HEK293 (cell line): Measurements from ENCODE around the gene FOXO1.

Source experiments
- CTCF ChIA-PET: fragments of 350-600 bp; formaldehyde crosslinking; extraction: SDS; loops from one replicate; lab custom pipeline; 2021; ENCODE audit warnings: antibody characterized with exemption; lab: Yijun Ruan, JAX
- POLR2A ChIA-PET: fragments of 300-600 bp; formaldehyde crosslinking; extraction: SDS; loops from one replicate; lab custom pipeline; 2020; ENCODE audit warnings: antibody characterized with exemption, inconsistent platforms; lab: Yijun Ruan, JAX
- H3K27ac ChIP-seq: fragments of 200-500 bp; sonication (Bioruptor generic); 2 replicates; pipeline ENCODE4 v1.5.1; 2014; ENCODE audit warnings: low read depth, low read length, control low read depth, inconsistent platforms; ENCODE audit errors: extremely low read depth
- H3K36me3 ChIP-seq, 2 experiments: fragments of 200-500 bp in 1 of 2; sonication (Bioruptor generic) in 1 of 2; 1 replicate in 1 of 2; 2 replicates in 1 of 2; pipeline ENCODE4 v1.5.1; 2014 to 2017; ENCODE audit warnings: inconsistent platforms in 2 of 2, low read length in 2 of 2; ENCODE audit not compliant: control insufficient read depth in 2 of 2, insufficient read depth in 1 of 2
- H3K4me1 ChIP-seq: fragments of 200-500 bp; sonication (Bioruptor generic); 2 replicates; pipeline ENCODE4 v1.5.1; 2014; ENCODE audit warnings: mild to moderate bottlenecking, low read length, inconsistent platforms; ENCODE audit not compliant: control insufficient read depth, insufficient read depth
- H3K4me3 ChIP-seq: 2 replicates; pipeline ENCODE4 v1.5.1; 2011; ENCODE audit warnings: low read depth, mild to moderate bottlenecking, control low read depth, low read length, moderate library complexity
- H3K9me3 ChIP-seq: fragments of 200-500 bp; sonication (Bioruptor generic); 2 replicates; pipeline ENCODE4 v1.5.1; 2014; ENCODE audit warnings: low read depth, low read length, inconsistent platforms; ENCODE audit not compliant: control insufficient read depth, insufficient read depth
- IKZF3 ChIP-seq: fragments of 450-650 bp; IDR thresholded peaks from 2 replicates; pipeline ENCODE4 v1.5.0; 2018; ENCODE audit warnings: missing biosample characterization, mild to moderate bottlenecking, missing genetic modification characterization, moderate library complexity
- OSR2 ChIP-seq: fragments of 450-650 bp; formaldehyde crosslinking; IDR thresholded peaks from 2 replicates; pipeline ENCODE4 v1.5.1; 2016; ENCODE audit warnings: missing biosample characterization, missing genetic modification characterization
- SP3 ChIP-seq: fragments of 450-650 bp; formaldehyde crosslinking; IDR thresholded peaks from 2 replicates; pipeline ENCODE4 v1.5.1; 2016; ENCODE audit warnings: missing biosample characterization, missing genetic modification characterization
- ZBTB7A ChIP-seq: fragments of 450-650 bp; formaldehyde crosslinking; IDR thresholded peaks from 2 replicates; pipeline ENCODE4 v1.5.1; 2016; ENCODE audit warnings: low read depth, missing biosample characterization, missing genetic modification characterization
- ZNF169 ChIP-seq: fragments of 450-650 bp; formaldehyde crosslinking; IDR thresholded peaks from 2 replicates; pipeline ENCODE4 v1.5.1; 2016; ENCODE audit warnings: missing biosample characterization, missing genetic modification characterization
- ZNF174 ChIP-seq: fragments of 450-650 bp; formaldehyde crosslinking; IDR thresholded peaks from 2 replicates; pipeline ENCODE4 v1.5.0; 2017; ENCODE audit warnings: missing biosample characterization, mild to moderate bottlenecking, missing genetic modification characterization
- ZNF341 ChIP-seq: fragments of 450-650 bp; formaldehyde crosslinking; IDR thresholded peaks from 2 replicates; pipeline ENCODE4; 2016; ENCODE audit warnings: low read depth, missing biosample characterization, missing genetic modification characterization
- ZNF350 ChIP-seq: fragments of 450-650 bp; formaldehyde crosslinking; IDR thresholded peaks from 2 replicates; pipeline ENCODE4 v1.5.0; 2017; ENCODE audit warnings: missing biosample characterization, mild to moderate bottlenecking, missing genetic modification characterization
- ZNF366 ChIP-seq: fragments of 450-650 bp; formaldehyde crosslinking; conservative IDR thresholded peaks from 2 replicates; pipeline ENCODE4 v1.5.1; 2016; ENCODE audit warnings: missing biosample characterization, missing genetic modification characterization
- ZNF560 ChIP-seq: fragments of 450-650 bp; formaldehyde crosslinking; IDR thresholded peaks from 2 replicates; pipeline ENCODE4 v1.5.1; 2017; ENCODE audit warnings: missing biosample characterization, missing genetic modification characterization, borderline replicate concordance
- ZNF621 ChIP-seq: fragments of 450-650 bp; formaldehyde crosslinking; IDR thresholded peaks from 2 replicates; pipeline ENCODE4 v1.5.1; 2017; ENCODE audit warnings: missing biosample characterization, missing genetic modification characterization
- ZSCAN16 ChIP-seq: fragments of 450-650 bp; formaldehyde crosslinking; IDR thresholded peaks from 2 replicates; pipeline ENCODE4 v1.5.1; 2016; ENCODE audit warnings: missing biosample characterization, missing genetic modification characterization
- ZXDB ChIP-seq: fragments of 450-650 bp; formaldehyde crosslinking; IDR thresholded peaks from 2 replicates; pipeline ENCODE4 v1.5.1; 2016; ENCODE audit warnings: missing biosample characterization, missing genetic modification characterization
- TF ChIP-seq, protein P1 (sequence below): fragments of 450-650 bp; formaldehyde crosslinking; IDR thresholded peaks from 2 replicates; pipeline ENCODE4 v1.5.1; 2016; ENCODE audit warnings: missing biosample characterization, missing genetic modification characterization
- TF ChIP-seq, protein P2 (sequence below): fragments of 450-650 bp; formaldehyde crosslinking; IDR thresholded peaks from 2 replicates; pipeline ENCODE4; 2016; ENCODE audit warnings: missing biosample characterization, missing genetic modification characterization
- TF ChIP-seq, protein P3 (sequence below): fragments of 450-650 bp; formaldehyde crosslinking; IDR thresholded peaks from 2 replicates; pipeline ENCODE4 v1.5.1; 2016; ENCODE audit warnings: missing biosample characterization, missing genetic modification characterization, borderline replicate concordance
- TF ChIP-seq, protein P4 (sequence below): fragments of 450-650 bp; formaldehyde crosslinking; IDR thresholded peaks from 2 replicates; pipeline ENCODE4 v1.5.1; 2017; ENCODE audit warnings: missing biosample characterization, missing genetic modification characterization

FOXO1 gene

DNA sequence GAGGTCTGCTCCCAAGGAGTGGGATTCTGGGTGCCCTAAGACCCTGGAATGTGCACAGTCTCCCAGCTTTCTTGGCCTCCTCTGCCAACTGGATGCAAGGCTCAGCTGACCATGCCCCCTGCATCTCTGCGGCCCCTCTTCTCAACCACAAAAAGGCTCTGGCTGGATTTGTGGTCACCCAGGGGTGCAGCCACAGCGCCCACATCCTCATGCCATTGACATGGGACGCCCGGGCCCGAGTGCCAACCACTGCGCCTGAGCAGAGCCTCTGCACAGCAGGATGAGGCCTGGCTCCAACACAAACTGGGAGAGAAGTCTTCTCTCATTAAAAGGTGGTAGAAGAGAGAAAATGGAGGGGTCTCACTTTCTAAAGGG is 103.5 kb downstream of the FOXO1 start:
- CTCF ChIA-PET, result no interaction called here
- no peak overlapping the region for H3K27ac ChIP-seq
- POLR2A ChIA-PET, result no interaction called here

DNA sequence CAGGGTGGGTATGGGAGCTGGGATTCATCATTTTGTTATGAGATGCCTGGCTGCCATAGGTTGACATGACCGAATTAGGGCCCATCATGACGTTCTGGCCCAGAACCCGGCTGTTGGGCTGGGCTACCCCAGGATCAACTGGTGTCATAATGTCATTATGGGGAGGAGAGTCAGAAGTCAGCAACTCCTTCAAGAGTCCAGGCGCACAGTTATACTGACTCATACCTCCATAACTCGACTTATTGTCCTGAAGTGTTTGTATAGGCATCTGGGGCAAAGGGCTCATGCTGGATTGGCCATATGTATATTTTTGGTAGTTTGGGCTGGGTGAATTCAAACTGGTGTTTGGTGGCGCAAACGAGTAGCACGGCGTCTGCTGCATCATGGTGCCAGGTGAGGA is 106.5 kb downstream of the FOXO1 start:
- CTCF ChIA-PET, result no interaction called here

More for the DNA sequence above, 103.5 kb downstream of the FOXO1 start:
- H3K4me3 ChIP-seq, result no peak overlapping the region
- H3K4me1 ChIP-seq, result peaks cover 5% of the 10 kb centered on the region
- TF ChIP-seq, protein P1, sequence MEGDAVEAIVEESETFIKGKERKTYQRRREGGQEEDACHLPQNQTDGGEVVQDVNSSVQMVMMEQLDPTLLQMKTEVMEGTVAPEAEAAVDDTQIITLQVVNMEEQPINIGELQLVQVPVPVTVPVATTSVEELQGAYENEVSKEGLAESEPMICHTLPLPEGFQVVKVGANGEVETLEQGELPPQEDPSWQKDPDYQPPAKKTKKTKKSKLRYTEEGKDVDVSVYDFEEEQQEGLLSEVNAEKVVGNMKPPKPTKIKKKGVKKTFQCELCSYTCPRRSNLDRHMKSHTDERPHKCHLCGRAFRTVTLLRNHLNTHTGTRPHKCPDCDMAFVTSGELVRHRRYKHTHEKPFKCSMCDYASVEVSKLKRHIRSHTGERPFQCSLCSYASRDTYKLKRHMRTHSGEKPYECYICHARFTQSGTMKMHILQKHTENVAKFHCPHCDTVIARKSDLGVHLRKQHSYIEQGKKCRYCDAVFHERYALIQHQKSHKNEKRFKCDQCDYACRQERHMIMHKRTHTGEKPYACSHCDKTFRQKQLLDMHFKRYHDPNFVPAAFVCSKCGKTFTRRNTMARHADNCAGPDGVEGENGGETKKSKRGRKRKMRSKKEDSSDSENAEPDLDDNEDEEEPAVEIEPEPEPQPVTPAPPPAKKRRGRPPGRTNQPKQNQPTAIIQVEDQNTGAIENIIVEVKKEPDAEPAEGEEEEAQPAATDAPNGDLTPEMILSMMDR, result no peak
- TF ChIP-seq ZNF174 (tag by site-specific recombination), result no peak
- TF ChIP-seq ZNF341 (tag by site-specific recombination), result no peak
- no peak for TF ChIP-seq ZNF350 (tag by site-specific recombination)
- TF ChIP-seq, protein P2, sequence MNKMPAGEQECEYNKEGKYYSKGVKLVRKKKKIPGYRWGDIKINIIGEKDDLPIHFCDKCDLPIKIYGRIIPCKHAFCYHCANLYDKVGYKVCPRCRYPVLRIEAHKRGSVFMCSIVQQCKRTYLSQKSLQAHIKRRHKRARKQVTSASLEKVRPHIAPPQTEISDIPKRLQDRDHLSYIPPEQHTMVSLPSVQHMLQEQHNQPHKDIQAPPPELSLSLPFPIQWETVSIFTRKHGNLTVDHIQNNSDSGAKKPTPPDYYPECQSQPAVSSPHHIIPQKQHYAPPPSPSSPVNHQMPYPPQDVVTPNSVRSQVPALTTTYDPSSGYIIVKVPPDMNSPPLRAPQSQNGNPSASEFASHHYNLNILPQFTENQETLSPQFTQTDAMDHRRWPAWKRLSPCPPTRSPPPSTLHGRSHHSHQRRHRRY (tag by site-specific recombination), result no peak
- TF ChIP-seq ZNF560 (tag by site-specific recombination), result no peak
- no peak for TF ChIP-seq IKZF3
- no peaks in the 10 kb centered on the region for H3K9me3 ChIP-seq
- H3K36me3 ChIP-seq, result peaks cover 0 to 4% of the 10 kb centered on the region in 2 experiments; a peak in 2 of 3 replicates

More for the DNA sequence above, 106.5 kb downstream of the FOXO1 start:
- no peak overlapping the region for H3K4me3 ChIP-seq
- TF ChIP-seq ZSCAN16 (tag by site-specific recombination), result no peak
- TF ChIP-seq, protein P3, sequence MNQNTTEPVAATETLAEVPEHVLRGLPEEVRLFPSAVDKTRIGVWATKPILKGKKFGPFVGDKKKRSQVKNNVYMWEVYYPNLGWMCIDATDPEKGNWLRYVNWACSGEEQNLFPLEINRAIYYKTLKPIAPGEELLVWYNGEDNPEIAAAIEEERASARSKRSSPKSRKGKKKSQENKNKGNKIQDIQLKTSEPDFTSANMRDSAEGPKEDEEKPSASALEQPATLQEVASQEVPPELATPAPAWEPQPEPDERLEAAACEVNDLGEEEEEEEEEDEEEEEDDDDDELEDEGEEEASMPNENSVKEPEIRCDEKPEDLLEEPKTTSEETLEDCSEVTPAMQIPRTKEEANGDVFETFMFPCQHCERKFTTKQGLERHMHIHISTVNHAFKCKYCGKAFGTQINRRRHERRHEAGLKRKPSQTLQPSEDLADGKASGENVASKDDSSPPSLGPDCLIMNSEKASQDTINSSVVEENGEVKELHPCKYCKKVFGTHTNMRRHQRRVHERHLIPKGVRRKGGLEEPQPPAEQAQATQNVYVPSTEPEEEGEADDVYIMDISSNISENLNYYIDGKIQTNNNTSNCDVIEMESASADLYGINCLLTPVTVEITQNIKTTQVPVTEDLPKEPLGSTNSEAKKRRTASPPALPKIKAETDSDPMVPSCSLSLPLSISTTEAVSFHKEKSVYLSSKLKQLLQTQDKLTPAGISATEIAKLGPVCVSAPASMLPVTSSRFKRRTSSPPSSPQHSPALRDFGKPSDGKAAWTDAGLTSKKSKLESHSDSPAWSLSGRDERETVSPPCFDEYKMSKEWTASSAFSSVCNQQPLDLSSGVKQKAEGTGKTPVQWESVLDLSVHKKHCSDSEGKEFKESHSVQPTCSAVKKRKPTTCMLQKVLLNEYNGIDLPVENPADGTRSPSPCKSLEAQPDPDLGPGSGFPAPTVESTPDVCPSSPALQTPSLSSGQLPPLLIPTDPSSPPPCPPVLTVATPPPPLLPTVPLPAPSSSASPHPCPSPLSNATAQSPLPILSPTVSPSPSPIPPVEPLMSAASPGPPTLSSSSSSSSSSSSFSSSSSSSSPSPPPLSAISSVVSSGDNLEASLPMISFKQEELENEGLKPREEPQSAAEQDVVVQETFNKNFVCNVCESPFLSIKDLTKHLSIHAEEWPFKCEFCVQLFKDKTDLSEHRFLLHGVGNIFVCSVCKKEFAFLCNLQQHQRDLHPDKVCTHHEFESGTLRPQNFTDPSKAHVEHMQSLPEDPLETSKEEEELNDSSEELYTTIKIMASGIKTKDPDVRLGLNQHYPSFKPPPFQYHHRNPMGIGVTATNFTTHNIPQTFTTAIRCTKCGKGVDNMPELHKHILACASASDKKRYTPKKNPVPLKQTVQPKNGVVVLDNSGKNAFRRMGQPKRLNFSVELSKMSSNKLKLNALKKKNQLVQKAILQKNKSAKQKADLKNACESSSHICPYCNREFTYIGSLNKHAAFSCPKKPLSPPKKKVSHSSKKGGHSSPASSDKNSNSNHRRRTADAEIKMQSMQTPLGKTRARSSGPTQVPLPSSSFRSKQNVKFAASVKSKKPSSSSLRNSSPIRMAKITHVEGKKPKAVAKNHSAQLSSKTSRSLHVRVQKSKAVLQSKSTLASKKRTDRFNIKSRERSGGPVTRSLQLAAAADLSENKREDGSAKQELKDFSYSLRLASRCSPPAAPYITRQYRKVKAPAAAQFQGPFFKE (tag by site-specific recombination), result no peak
- no peak for TF ChIP-seq ZNF366 (tag by site-specific recombination)
- no peak for TF ChIP-seq OSR2 (tag by site-specific recombination)
- TF ChIP-seq ZXDB, result no peak
- no peak for TF ChIP-seq ZNF169 (tag by site-specific recombination)
- TF ChIP-seq, protein P4, sequence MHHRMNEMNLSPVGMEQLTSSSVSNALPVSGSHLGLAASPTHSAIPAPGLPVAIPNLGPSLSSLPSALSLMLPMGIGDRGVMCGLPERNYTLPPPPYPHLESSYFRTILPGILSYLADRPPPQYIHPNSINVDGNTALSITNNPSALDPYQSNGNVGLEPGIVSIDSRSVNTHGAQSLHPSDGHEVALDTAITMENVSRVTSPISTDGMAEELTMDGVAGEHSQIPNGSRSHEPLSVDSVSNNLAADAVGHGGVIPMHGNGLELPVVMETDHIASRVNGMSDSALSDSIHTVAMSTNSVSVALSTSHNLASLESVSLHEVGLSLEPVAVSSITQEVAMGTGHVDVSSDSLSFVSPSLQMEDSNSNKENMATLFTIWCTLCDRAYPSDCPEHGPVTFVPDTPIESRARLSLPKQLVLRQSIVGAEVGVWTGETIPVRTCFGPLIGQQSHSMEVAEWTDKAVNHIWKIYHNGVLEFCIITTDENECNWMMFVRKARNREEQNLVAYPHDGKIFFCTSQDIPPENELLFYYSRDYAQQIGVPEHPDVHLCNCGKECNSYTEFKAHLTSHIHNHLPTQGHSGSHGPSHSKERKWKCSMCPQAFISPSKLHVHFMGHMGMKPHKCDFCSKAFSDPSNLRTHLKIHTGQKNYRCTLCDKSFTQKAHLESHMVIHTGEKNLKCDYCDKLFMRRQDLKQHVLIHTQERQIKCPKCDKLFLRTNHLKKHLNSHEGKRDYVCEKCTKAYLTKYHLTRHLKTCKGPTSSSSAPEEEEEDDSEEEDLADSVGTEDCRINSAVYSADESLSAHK (tag by site-specific recombination), result no peak
- no peak for TF ChIP-seq ZNF621 (tag by site-specific recombination)
- TF ChIP-seq ZBTB7A (tag by site-specific recombination), result no peak
- TF ChIP-seq SP3 (tag by site-specific recombination), result no peak
- TF ChIP-seq, all 188 proteins: peak for 0
- H3K9me3 ChIP-seq, result no peaks in the 10 kb centered on the region
- 0 out of 2 replicates have a peak, but pooled peaks cover 5% of the 10 kb centered on the region for H3K4me1 ChIP-seq
- H3K36me3 ChIP-seq, result peaks cover 0 to 4% of the 10 kb centered on the region in 2 experiments; a peak in 2 of 3 replicates
- POLR2A ChIA-PET, result no interaction called here
- H3K27ac ChIP-seq, result no peak overlapping the region
